ENCODE data around the gene PKP1.

The PKP1 gene

DNA sequence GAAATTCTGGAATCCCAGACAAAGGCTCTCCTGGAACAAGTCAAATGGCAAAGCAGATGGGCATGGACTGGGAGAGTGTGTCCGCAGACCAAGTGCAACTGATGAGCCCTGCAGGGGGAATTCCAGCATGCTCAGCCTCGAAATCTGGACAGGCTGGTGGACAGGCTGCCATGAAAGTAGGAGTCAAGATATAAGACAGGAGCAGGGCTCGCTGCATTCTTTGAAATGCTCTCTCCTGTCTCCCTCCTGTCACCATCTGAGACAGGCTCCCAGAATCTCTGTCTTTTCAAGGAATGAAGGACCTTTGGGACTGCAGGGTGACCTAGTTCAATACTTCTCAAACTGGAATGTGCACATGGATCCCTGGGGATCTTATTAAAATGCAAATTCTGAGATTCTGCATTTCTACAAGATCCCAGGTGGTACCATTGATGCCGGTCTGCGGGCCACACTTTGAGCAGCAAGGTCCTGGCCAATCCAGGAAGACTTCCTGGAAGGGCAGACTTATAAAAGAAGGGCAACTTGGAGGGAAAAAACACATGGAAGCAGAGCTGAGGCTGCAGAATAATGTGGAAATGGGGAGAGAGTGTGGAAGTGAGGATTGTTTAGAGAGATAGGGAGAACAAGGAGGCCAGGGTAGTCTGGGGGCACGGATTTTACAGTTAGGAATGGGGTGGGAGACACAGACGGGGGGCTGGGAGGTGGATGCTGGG lies 64.3 kb downstream of the PKP1 start:
- TF ChIP-seq GATA3 (IDR thresholded peaks at IDR 0.05; ENCODE audit: low read depth, low read length) (no peak), GATA2 (IDR thresholded peaks at IDR 0.05; ENCODE audit: low read depth, low read length) (no peak)

DNA sequence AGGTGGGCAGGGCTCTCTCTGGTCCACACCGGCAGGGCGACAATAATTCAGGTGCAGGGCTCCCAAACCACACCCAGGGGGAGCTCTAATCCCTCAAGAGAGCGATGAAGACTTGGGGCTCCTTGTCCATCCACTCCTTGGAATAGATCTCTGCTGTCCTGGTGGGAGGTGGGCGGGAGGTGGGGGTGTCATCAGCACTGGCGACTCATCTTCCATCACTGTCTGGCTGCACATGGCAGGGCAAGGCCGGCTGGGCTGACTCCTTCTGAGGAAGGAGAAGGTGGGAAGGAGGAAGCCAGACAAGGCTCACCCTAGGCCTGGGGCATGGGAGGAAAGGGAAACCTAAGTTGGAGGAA lies 64.9 kb downstream of the PKP1 start:
- TF ChIP-seq GATA3 (IDR thresholded peaks at IDR 0.05; ENCODE audit: low read depth, low read length) (no peak), GATA2 (IDR thresholded peaks at IDR 0.05; ENCODE audit: low read depth, low read length) (no peak)

- TF ChIP-seq GATA3 (IDR thresholded peaks at IDR 0.05; ENCODE audit: low read depth, low read length) = no peak
Measured at GRCh38 chr1:201349092-201349491, 65.8 kb downstream of the PKP1 start.

DNA sequence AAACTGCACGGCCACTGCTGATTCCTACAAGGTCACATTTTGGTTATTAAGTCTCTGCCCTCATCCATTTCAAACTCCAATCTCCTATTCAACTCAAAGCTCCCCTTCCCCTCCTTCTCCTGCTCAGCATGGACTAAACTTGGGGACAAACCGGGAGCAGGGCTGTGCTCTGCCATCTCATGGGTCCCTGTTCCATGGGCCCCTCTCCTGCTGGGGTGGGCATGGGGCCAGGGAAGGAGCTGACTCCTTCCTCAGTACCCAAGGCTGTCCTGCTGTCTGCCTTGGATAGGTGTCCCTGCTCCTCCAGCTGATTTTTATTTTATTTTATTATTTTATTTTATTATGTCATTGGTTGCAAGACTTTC lies 67.0 kb downstream of the PKP1 start:
- TF ChIP-seq GATA2 (IDR thresholded peaks at IDR 0.05; ENCODE audit: low read depth, low read length) (no peak), GATA3 (IDR thresholded peaks at IDR 0.05; ENCODE audit: low read depth, low read length) (no peak)

GRCh38 chr1:201350884-201351283 lies 67.6 kb downstream of the PKP1 start:
- TF ChIP-seq GATA3 (IDR thresholded peaks at IDR 0.05; ENCODE audit: low read depth, low read length) (no peak), GATA2 (IDR thresholded peaks at IDR 0.05; ENCODE audit: low read depth, low read length) (no peak)

- TF ChIP-seq GATA2 (IDR thresholded peaks at IDR 0.05; ENCODE audit: low read depth, low read length) (no peak), GATA3 (IDR thresholded peaks at IDR 0.05; ENCODE audit: low read depth, low read length) (no peak)
Measured at GRCh38 chr1:201351617-201352016, 68.3 kb downstream of the PKP1 start.

- TF ChIP-seq GATA2 (IDR thresholded peaks at IDR 0.05; ENCODE audit: low read depth, low read length) = no peak
- TF ChIP-seq GATA3 (IDR thresholded peaks at IDR 0.05; ENCODE audit: low read depth, low read length) = no peak
Measured at GRCh38 chr1:201353186-201353940, 70.1 kb downstream of the PKP1 start.

- TF ChIP-seq GATA2 (IDR thresholded peaks at IDR 0.05; ENCODE audit: low read depth, low read length) (no peak), GATA3 (IDR thresholded peaks at IDR 0.05; ENCODE audit: low read depth, low read length) (no peak)
Measured at GRCh38 chr1:201354151-201354900, 71.0 kb downstream of the PKP1 start.

DNA sequence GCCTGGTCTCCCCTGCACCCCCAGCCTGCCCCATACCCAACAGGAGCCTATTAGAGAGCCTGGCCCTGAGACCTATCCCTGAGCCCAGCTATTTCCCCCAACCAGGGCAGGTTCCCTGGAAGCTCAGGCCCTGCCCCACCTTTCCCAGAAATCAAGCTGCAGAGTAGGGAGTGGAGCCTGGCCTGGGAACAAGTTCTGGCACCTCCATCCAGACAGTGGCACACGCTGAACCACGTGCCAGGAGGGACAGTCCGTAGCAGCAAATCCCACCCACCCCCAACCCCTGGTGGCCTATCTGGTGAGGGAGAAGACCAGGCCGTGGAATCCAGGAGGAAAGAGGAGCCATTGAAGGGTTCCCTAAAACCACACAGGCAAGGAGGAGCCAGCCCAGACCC lies 71.6 kb downstream of the PKP1 start:
- TF ChIP-seq GATA3 (IDR thresholded peaks at IDR 0.05; ENCODE audit: low read depth, low read length) = no peak
- no peak for TF ChIP-seq GATA2 (IDR thresholded peaks at IDR 0.05; ENCODE audit: low read depth, low read length)

DNA sequence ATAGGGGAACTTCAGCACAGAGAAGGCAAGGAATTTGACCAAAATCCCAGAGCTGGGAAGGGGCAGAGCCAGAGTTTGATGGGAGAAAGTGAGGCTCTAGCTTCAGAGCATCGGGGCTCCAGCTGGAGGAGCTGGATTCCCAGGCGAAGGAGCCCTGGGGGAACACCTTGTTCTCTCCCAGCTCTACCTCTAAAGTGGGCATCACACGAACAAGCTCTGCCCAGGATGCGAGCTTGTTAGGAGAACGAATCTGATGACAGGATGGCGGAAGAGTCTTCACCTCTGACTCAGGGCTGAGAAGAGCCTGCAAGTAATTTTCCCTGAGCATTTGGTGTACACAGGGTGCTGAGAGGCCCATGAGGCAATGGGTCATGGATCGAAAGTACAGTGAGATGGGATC lies 72.2 kb downstream of the PKP1 start:
- no peak for TF ChIP-seq GATA3 (IDR thresholded peaks at IDR 0.05; ENCODE audit: low read depth, low read length)
- no peak for TF ChIP-seq GATA2 (IDR thresholded peaks at IDR 0.05; ENCODE audit: low read depth, low read length)

DNA sequence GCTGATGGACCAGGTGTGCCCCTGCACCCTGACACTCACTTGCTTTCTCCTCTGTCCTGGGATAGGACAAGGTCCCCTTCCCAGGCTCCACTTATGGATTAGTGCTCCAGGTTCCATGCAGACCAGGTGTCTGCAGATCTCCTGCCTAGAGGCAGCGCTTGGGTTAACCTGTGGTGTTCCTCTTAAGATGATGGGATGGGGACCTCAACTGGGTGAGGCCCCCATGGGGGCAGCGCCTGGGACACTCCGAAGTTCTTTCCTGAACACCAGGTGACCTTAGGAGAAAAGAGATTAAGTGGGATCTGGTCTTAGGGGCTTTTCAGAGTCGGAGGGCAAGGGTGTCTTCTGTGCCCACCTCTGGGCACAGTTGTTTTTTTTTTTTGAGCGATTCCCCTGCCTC lies 72.9 kb downstream of the PKP1 start:
- TF ChIP-seq GATA2 (IDR thresholded peaks at IDR 0.05; ENCODE audit: low read depth, low read length) = no peak
- no peak for TF ChIP-seq GATA3 (IDR thresholded peaks at IDR 0.05; ENCODE audit: low read depth, low read length)

DNA sequence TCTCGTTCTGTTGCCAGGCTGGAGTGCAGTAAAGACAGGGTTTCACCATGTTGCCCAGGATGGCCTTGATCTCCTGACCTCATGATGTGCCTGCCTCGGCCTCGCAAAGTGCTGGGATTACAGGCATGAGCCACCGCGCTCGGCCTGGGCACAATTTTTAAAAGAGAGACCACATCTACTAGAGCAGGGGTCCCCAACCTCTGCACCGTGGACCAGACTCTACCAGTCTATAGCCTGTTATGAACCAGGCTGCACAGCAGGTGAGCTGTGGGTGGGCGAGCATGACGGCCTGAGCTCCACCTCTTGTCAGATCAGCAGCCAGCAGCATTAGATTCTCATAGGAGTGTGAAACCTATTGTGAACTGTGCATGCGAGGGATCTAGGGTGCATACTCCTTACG lies 73.4 kb downstream of the PKP1 start:
- no peak for TF ChIP-seq GATA2 (IDR thresholded peaks at IDR 0.05; ENCODE audit: low read depth, low read length)
- no peak for TF ChIP-seq GATA3 (IDR thresholded peaks at IDR 0.05; ENCODE audit: low read depth, low read length)

GRCh38 chr1:201357211-201357610 lies 73.9 kb downstream of the PKP1 start:
- TF ChIP-seq GATA3 (IDR thresholded peaks at IDR 0.05; ENCODE audit: low read depth, low read length) = no peak

DNA sequence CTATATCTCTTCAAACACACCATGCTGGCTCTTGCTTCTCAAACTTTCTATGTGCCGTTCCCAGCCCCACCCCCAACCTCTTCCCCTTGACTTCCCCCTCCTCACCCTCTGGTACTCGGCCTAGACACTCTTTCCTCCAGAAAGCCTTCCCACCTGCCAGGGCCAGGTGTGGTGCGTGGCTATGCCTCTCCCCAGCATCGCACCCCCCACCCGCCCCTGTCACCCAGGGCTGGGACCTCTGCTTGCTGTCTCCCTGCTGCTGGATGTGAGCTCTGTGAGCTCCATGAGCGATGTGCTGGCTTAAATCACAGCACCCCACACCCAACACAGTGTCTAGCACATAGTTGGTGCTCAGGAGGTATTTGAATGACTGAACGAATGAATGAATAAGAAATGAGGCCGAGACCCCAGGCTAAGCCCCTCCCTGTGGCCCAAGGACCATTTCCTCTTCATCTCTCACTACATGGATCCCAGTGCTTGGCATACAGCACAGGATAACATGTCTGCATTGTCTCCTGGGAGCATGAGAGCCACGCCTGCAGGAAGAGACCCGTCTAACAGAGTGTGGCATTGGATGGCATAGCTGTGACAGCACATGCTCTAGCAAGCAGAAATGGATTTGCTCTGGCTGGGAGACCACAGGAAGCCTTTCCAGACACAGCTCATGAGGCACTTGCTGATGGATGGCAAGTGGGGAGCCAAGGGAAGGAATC lies 74.5 kb downstream of the PKP1 start:
- TF ChIP-seq GATA3 (IDR thresholded peaks at IDR 0.05; ENCODE audit: low read depth, low read length) (no peak), GATA2 (IDR thresholded peaks at IDR 0.05; ENCODE audit: low read depth, low read length) (no peak)
